Retinal pigment epithelial cell (primary cell): ENCODE results near the gene EPM2A.

Experiments used
- DNase-seq: peaks from one replicate; pipeline ENCODE4 v3.0.0-alpha.2; 2010; ENCODE audit warnings: low read depth
- H3K4me3 ChIP-seq: 2 replicates; pipeline ENCODE4 v1.5.1; 2011; ENCODE audit warnings: mild to moderate bottlenecking, low read length, control low read depth, moderate library complexity
- CTCF ChIP-seq: conservative IDR thresholded peaks from 2 replicates; pipeline ENCODE4 v1.5.1; 2011; ENCODE audit warnings: low read depth, low read length, control low read depth, inconsistent platforms

EPM2A gene

GRCh38 chr6:145758113-145758512 is 22.8 kb upstream of the EPM2A start:
- DNase-seq = no peak
- TF ChIP-seq CTCF = no peak
- no peak overlapping the region for H3K4me3 ChIP-seq

GRCh38 chr6:145756170-145756662 is 20.9 kb upstream of the EPM2A start:
- TF ChIP-seq CTCF = no peak
- peak; percentile 88 for DNase-seq
- H3K4me3 ChIP-seq = no peak overlapping the region

GRCh38 chr6:145755682-145756081 is 20.4 kb upstream of the EPM2A start:
- TF ChIP-seq CTCF = no peak
- no peak overlapping the region for H3K4me3 ChIP-seq
- no peak for DNase-seq

GRCh38 chr6:145752638-145753037 is 17.3 kb upstream of the EPM2A start:
- TF ChIP-seq CTCF = no peak
- DNase-seq = no peak
- H3K4me3 ChIP-seq = no peak overlapping the region

GRCh38 chr6:145749632-145750031 is 14.3 kb upstream of the EPM2A start:
- no peak overlapping the region for H3K4me3 ChIP-seq

GRCh38 chr6:145745861-145746260 is 10.5 kb upstream of the EPM2A start:
- DNase-seq = no peak
- no peak for TF ChIP-seq CTCF
- no peak overlapping the region for H3K4me3 ChIP-seq

More at GRCh38 chr6:145749632-145750031, 14.3 kb upstream of the EPM2A start:
- TF ChIP-seq CTCF = no peak
- no peak for DNase-seq

- TF ChIP-seq CTCF = no peak
- no peak for DNase-seq
- H3K4me3 ChIP-seq = no peak overlapping the region
Measured at GRCh38 chr6:145744619-145745018, 9.3 kb upstream of the EPM2A start.
